Fibroblast of skin of scalp (primary cell): ENCODE data around the gene NDFIP1.
"Not testable (repeated sequence)": the region's sequence is repeated elsewhere in the genome, so short reads cannot be mapped to it uniquely, and the experiment has no call there.

Experiments
- DNase-seq: peaks from one replicate; pipeline ENCODE4 v3.0.0-alpha.2; 2013

Gene NDFIP1

DNA sequence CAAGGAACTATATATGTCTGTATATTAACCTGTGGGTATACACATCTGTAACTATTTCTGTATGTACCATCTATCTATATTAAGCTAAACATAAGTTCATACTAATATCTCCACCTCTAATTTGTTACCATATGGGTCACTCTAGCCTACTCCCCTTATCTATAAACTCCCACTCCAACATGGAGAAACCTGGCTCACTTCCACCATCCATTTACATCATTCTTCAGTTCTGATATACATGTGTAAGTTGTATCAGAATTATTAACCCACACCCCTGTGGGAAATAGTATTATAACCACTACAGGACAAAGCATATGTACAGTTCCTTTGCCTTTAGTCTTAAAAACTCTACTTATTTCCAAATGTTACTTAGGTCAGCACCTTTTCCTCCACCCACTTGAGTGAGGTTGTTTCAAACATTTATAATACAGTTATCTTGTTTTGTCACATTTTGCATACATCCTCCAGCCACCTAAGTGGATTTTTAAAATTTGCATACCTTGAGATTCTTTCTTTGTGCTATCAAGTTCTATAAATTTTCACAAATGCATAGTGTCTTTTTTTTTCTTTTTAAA is 10.6 kb downstream of the NDFIP1 start:
- no peak for DNase-seq

GRCh38 chr5:142120247-142120935 is 11.8 kb downstream of the NDFIP1 start:
- DNase-seq: no peak

DNA sequence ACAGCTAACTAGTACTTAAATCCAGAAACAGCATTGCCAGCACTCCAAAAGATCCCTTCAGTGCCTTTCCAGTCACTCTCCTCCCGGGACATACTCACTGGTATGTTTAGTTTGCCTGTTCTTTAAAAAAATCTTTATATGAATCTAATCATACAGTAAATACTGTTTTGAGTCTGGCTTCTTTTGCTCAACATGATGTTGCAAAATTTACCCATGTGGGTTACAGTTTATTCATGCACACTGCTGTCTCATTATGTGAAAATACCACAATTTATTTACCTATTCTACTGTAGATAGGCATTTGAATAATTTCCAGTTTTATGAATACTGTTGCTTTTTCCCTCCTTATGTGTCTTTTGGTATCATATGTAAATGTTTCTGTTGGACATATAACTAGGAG is 13.5 kb downstream of the NDFIP1 start:
- no peak for DNase-seq

- DNase-seq: no peak
Observed at GRCh38 chr5:142125378-142125777, 16.8 kb downstream of the NDFIP1 start.

DNA sequence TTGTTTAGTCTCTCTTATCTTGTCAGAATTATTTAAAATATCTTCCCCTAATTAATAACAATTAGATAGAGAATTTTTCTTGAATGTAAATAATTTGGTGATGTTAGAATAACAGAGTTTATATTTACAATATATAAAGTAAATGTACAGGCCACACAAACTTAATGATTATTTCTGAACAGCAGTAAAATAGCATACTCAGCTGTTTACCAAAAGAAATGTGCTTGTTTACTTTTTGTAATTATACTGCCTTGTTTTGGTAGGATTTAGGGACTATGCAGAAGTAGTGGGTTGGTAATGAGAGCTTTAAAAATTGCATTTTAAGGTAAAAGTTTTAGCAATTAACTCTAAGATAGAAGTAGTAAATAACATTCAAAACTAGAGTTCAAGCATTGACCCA is 17.4 kb downstream of the NDFIP1 start:
- no peak for DNase-seq

GRCh38 chr5:142128675-142129208 is 20.2 kb downstream of the NDFIP1 start:
- DNase-seq: no peak

DNA sequence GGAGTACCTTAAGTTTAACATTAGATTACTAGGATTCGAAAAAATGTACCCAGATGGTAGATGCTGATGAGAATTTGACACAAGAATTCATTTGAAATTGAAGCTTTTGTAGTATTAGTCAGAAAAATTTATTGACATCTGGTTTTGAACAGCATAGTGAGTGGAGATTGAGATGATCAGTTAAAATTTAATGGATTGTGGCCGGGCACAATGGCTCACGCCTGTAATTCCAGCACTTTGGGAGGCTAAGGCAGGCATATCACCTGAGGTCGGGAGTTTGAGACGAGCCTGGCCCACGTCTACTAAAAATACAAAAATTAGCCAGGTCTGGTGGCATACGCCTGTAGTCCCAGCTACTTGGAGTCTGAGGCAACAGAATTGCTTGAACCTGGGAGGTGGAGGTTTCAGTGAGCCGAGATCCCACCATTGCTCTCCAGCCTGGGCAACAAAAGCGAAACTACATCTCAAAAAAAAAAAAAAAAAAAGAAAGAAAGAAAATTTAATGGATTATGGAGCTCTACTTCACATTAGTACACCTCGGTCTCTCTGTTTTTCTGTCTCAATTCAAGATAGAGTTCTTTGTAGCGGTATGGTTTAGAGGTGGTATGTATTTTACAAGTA is 21.0 kb downstream of the NDFIP1 start:
- DNase-seq: no peak

- no peak for DNase-seq
Observed at GRCh38 chr5:142131394-142131793, 22.8 kb downstream of the NDFIP1 start.

DNA sequence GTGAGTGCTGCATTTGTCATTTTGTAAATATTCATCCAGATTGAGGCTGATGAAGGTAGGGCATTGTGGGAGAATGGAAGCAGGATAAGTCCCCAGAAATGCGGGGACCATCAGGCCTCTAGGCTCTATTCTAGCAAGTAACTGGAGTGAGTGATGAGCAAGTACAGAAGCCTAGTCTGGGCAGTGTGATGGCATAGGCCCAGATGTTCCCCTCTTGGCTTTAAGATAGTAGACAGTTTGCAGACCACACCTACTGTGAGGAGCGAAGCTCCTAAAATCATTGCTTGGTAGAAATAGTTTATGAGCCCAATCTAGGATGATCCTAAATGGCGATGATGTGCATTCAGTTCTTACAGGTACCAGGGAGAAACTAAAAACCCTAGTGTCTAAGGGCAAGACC is 24.3 kb downstream of the NDFIP1 start:
- no peak for DNase-seq

DNA sequence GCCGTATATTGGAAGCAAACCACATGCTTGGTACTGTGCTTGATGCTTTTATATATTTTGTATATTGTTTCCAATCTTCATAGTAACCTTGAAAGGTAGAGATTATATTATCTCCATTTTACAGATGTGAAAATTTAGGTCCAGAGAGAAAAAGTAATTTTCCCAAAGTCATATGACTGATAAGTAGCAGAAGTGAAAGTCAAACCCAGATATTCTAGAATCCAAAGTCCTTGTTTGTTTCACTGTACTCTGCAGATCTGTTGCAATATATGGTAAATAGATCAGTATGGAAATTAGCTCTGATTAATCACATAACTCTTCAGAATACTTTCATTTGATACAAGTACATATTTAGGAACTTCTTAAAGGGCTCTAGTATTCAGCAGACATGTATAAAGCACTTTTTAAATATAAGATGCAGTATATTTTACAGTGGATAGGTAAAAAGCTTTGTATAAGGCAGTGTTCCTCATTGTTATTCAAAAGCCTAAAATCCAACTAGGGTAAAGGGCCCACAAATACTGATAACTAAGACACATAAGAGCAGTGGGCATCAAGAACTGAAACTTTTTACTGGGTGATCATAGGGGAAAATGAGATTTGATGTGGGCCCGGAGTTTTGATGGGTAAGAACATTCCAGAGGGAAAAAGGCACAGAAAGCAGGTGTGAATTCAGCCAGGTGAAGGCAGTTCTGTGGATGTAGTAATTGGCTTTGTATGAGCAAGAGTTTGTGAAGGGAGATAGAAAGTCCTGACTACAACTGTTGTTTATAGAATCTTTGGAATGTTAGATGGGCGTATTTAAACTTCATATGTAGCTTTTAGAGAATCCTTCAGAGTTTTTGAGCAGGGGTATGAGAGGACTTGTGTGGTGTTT is 25.0 kb downstream of the NDFIP1 start:
- DNase-seq: no peak

- DNase-seq: no peak
Observed at GRCh38 chr5:142134331-142135010, 25.9 kb downstream of the NDFIP1 start.

- DNase-seq: no peak
Observed at GRCh38 chr5:142141463-142141862, 32.9 kb downstream of the NDFIP1 start.

- peak; percentile 52 for DNase-seq
Observed at GRCh38 chr5:142143878-142144277, 35.3 kb downstream of the NDFIP1 start.

- DNase-seq: peak; percentile 69
Observed at GRCh38 chr5:142145106-142145900, 36.7 kb downstream of the NDFIP1 start.

DNA sequence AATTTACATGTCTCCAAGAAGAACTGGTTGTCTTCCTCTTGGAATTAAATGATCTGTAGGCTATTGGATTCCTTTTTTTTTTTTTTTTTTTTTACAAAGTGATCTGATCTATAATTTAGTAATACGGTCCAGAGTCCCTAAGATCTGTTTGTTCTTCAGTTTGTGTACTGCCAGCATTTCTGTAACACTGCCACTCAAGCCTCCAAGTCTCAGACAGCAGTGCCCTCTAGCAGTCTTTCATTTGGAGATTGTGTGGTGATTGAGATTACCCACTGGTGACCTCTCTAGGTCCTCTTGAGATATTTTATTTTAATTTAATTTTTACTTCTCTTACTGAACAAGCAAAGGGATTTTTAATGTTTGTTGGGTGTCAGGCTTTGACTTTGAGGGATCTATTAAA is 40.8 kb downstream of the NDFIP1 start:
- no peak for DNase-seq

DNA sequence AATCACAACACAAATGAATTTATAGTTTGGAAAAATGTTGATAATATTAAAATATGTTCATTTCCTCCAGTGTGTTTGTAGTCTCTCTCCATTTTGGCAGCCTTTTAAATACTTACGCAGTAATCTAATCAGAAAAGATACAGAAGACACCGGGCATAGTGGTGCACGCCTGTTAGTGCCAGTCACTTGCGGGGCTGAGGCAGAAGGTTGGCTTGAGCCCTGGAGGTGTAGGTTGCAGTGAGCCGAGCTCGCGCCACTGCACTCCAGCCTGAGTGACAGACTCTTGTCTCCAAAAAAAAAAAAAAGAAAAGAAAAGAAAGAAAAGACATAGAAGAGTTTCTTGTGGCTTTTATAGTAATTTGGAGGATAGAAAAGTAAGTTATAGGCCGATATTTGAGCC is 41.9 kb downstream of the NDFIP1 start:
- DNase-seq: no peak

DNA sequence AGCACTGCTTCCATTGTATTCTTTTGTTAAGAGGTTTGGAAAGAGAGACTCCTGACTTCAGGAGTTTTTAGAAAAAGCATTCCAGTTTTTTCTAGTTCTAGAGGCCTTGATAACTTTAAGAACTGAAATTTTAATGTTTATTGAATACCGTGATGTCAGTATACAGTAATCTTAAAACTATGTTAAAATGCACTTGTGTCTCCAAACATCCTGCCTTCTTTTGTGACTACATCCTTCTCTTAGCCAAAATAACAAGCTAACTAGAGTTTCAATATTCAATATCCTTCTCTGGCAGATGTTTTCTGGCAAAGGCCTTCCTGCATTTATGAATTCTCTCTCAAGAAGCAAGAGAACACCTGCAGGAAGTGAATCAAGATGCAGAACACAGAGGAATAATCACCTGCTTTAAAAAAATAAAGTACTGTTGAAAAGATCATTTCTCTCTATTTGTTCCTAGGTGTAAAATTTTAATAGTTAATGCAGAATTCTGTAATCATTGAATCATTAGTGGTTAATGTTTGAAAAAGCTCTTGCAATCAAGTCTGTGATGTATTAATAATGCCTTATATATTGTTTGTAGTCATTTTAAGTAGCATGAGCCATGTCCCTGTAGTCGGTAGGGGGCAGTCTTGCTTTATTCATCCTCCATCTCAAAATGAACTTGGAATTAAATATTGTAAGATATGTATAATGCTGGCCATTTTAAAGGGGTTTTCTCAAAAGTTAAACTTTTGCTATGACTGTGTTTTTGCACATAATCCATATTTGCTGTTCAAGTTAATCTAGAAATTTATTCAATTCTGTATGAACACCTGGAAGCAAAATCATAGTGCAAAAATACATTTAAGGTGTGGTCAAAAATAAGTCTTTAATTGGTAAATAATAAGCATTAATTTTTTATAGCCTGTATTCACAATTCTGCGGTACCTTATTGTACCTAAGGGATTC is 43.1 kb downstream of the NDFIP1 start:
- peak; percentile 74 for DNase-seq

DNA sequence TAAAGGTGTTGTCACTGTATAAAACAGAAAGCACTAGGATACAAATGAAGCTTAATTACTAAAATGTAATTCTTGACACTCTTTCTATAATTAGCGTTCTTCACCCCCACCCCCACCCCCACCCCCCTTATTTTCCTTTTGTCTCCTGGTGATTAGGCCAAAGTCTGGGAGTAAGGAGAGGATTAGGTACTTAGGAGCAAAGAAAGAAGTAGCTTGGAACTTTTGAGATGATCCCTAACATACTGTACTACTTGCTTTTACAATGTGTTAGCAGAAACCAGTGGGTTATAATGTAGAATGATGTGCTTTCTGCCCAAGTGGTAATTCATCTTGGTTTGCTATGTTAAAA is 43.8 kb downstream of the NDFIP1 start:
- no peak for DNase-seq

DNA sequence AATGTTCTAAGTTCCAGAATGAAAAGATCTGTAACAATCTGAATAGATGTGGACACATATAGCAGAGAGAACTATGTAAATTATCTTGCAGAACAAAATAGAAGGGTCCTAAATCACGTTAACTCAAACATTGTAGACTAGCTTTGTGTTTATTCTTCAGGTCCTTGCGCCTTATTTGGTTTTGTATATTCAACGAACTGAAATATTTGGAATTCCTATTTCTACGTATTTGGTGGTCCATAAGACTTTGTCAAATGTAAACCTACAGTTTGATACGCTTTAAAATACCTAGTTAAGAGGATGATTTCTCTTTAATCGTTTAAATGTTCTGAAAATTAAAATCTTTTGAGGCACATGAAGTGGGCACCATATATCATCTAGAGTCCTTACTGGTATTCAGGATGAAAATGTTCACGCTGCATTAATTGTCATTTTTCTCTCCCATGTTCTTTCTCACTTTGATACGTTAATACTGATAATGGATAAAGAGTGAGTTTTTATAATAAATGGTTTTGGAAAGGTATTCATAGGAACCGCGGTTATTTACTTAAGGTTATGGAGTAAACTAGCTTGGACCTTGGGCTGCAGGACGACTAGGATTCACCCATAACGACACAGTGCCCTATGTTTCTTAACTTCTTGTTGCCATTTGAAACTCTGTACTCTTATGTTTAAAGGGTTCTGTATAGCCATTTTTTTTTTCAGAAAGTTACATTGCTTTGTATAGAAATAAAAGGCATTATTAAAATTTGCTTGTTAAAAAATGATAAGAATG is 45.3 kb downstream of the NDFIP1 start:
- DNase-seq: no peak

- DNase-seq: not testable (repeated sequence)
Observed at GRCh38 chr5:142154449-142154841, 45.9 kb downstream of the NDFIP1 start.
